Peyer's patch (tissue), 4 donors: ENCODE results near the gene PACS1. TPM values are rescaled to one million over a fixed set of nuclear protein-coding genes. Genes with fewer than 3 reads are reported as not detected.

Experiments
- DNase-seq, 3 donors: peaks; one replicate each; pipeline ENCODE4 v3.0.0-alpha.2; 2017 to 2019
- H3K27ac ChIP-seq, 4 donors: fragments of 200-600 bp; sonication (generic); one replicate each; pipeline ENCODE4 v1.5.1; 2016 to 2019
- H3K27me3 ChIP-seq, 2 donors: fragments of 200-600 bp; sonication (generic); one replicate each; pipeline ENCODE4 v1.5.1; 2019
- H3K36me3 ChIP-seq, 3 donors: fragments of 200-600 bp; sonication (generic); one replicate each; pipeline ENCODE4 v1.5.1; 2016 to 2019
- H3K4me1 ChIP-seq, 4 donors: fragments of 200-600 bp; sonication (generic); one replicate each; pipeline ENCODE4 v1.5.1; 2016 to 2019
- H3K4me3 ChIP-seq, 4 donors: fragments of 200-600 bp; sonication (generic); 1 replicate in 3 of 4; 2 replicates in 1 of 4; pipeline ENCODE4 v1.5.1; 2016 to 2019; ENCODE audit warnings: mild to moderate bottlenecking in 1 of 4
- H3K9me3 ChIP-seq, 4 donors: fragments of 200-600 bp; sonication (generic); one replicate each; pipeline ENCODE4 v1.5.1; 2016 to 2019; ENCODE audit warnings: mild to moderate bottlenecking in 1 of 4
- CTCF ChIP-seq, 6 experiments: fragments of 450-650 bp in 4 of 6; fragments of 200-600 bp in 2 of 6; sonication (generic) in 1 of 6; IDR thresholded peaks; one replicate each; pipeline ENCODE4 v1.5.1; 2017 to 2019; ENCODE audit warnings: antibody characterized with exemption in 6 of 6, mild to moderate bottlenecking in 3 of 6, moderate library complexity in 1 of 6
- POLR2A ChIP-seq, 2 donors: fragments of 450-650 bp; IDR thresholded peaks; one replicate each; pipeline ENCODE4 v1.5.1; 2017; ENCODE audit warnings: antibody characterized with exemption in 2 of 2, mild to moderate bottlenecking in 2 of 2, moderate library complexity in 2 of 2
- total RNA-seq, 4 donors: library from RNA; depleted of rRNA; stranded (reverse); fragments of >200 nt; gene quantifications; one replicate each; pipeline ENCODE4 v1.1.0, GENCODE V29; 2016

The PACS1 gene
- total RNA-seq, 4 donors from 2014 or later: 10.3 to 52.0 (median 22.3) TPM

DNA sequence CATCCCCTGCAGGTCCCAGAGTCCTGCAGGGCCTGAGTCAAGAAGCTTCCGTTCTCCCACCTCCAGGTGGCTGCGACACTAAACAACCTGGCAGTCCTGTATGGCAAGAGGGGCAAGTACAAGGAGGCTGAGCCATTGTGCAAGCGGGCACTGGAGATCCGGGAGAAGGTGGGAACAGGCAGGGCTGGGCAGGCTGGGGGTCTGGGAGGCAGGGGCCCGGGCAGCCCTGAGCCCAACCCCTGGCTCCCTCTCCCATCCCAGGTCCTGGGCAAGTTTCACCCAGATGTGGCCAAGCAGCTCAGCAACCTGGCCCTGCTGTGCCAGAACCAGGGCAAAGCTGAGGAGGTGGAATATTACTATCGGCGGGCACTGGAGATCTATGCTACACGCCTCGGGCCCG lies 193.7 kb downstream of the PACS1 start:
- Histone ChIP-seq H3K4me1 (peaks cover 0 to 18% (median 1%) of the 10 kb centered on the region in 4 donors), H3K27ac (no peak overlapping the region), H3K9me3 (no peaks in the 10 kb centered on the region), H3K4me3 (no peak overlapping the region), H3K36me3 (peaks cover 0 to 28% (median 0%) of the 10 kb centered on the region in 3 donors), H3K27me3 (no peaks in the 10 kb centered on the region)
- DNase-seq: no peak
- TF ChIP-seq CTCF (IDR thresholded peaks at IDR 0.05): no peak
- no peak for TF ChIP-seq POLR2A (IDR thresholded peaks at IDR 0.05)

GRCh38 chr11:66264383-66264782 lies 194.3 kb downstream of the PACS1 start:
- Histone ChIP-seq H3K9me3 (no peaks in the 10 kb centered on the region), H3K36me3 (peaks cover 0 to 28% (median 0%) of the 10 kb centered on the region in 3 donors), H3K27ac (no peak overlapping the region), H3K4me3 (no peak overlapping the region), H3K4me1 (peaks cover 0 to 17% (median 1%) of the 10 kb centered on the region in 4 donors), H3K27me3 (no peaks in the 10 kb centered on the region)
- no peak for DNase-seq
- TF ChIP-seq POLR2A (IDR thresholded peaks at IDR 0.05): no peak
- TF ChIP-seq CTCF (IDR thresholded peaks at IDR 0.05): no peak

DNA sequence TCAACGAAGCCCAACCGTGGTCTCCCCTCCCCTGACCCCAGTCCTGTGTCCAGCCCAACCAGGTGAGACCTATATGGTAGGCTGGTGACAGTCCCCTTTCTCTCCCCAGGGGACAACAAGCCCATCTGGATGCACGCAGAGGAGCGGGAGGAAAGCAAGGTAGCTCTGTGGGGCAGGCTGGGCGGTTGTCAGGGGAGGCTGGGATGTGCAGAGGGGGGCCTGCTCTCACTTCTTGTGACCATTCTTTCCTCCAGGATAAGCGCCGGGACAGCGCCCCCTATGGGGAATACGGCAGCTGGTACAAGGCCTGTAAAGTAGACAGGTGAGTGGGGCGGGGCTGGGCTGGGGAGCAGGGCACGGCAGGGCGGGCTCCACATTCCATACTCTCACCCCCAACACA lies 194.8 kb downstream of the PACS1 start:
- TF ChIP-seq CTCF (IDR thresholded peaks at IDR 0.05): peak in 3 of 6 experiments; percentile 12 to 36 (median 32)
- TF ChIP-seq POLR2A (IDR thresholded peaks at IDR 0.05): no peak
- H3K4me3 ChIP-seq: no peak overlapping the region
- H3K4me1 ChIP-seq: peaks cover 0 to 23% (median 3%) of the 10 kb centered on the region in 4 donors
- no peaks in the 10 kb centered on the region for H3K27me3 ChIP-seq
- H3K27ac ChIP-seq: no peak overlapping the region
- no peaks in the 10 kb centered on the region for H3K9me3 ChIP-seq
- H3K36me3 ChIP-seq: peaks cover 0 to 25% (median 0%) of the 10 kb centered on the region in 3 donors
- no peak for DNase-seq

DNA sequence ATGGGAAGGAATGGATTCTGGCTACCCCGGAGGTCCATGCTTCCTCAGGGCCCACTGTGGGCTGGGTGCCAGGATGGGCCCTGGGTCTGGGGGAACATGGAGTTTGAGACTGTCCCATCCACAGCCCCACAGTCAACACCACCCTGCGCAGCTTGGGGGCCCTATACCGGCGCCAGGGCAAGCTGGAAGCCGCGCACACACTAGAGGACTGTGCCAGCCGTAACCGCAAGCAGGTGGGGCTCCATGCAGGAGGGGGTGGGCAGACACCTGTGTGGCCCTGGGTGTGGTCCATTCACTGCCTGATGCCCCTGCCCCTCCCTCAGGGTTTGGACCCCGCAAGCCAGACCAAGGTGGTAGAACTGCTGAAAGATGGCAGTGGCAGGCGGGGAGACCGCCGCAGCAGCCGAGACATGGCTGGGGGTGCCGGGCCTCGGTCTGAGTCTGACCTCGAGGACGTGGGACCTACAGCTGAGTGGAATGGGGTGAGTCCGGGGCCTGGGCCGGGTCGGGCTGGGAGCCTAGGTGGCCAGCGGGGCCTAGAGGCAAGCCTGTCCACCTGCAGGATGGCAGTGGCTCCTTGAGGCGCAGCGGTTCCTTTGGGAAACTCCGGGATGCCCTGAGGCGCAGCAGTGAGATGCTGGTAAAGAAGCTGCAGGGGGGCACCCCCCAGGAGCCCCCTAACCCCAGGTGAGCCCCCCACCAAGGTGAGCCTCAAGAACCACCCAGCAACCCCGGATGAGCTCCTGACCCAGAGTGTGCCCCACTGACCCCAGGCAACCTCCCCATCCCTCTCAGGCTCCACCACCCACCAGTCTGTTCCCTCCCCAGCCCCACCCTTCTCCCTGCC lies 195.7 kb downstream of the PACS1 start:
- Histone ChIP-seq H3K27me3 (no peaks in the 10 kb centered on the region), H3K4me1 (peaks cover 0 to 31% (median 3%) of the 10 kb centered on the region in 4 donors), H3K9me3 (no peaks in the 10 kb centered on the region), H3K27ac (no peak overlapping the region), H3K4me3 (no peak overlapping the region), H3K36me3 (peaks cover 0 to 23% (median 0%) of the 10 kb centered on the region in 3 donors)
- TF ChIP-seq POLR2A (IDR thresholded peaks at IDR 0.05) (no peak), CTCF (IDR thresholded peaks at IDR 0.05) (no peak)
- DNase-seq: no peak

- peak overlapping the region in 1 of 4 donors; percentile 92 for H3K4me3 ChIP-seq
- H3K4me1 ChIP-seq: peaks cover 0 to 33% (median 3%) of the 10 kb centered on the region in 4 donors
- peak overlapping the region in 3 of 4 donors; percentile 93 to 98 (median 96) for H3K27ac ChIP-seq
- no peak for DNase-seq
- no peaks in the 10 kb centered on the region for H3K27me3 ChIP-seq
- no peaks in the 10 kb centered on the region for H3K9me3 ChIP-seq
- peaks cover 0 to 26% (median 0%) of the 10 kb centered on the region in 3 donors for H3K36me3 ChIP-seq
- TF ChIP-seq POLR2A (IDR thresholded peaks at IDR 0.05) (no peak), CTCF (IDR thresholded peaks at IDR 0.05) (no peak)
Observed at GRCh38 chr11:66266378-66267038, 196.4 kb downstream of the PACS1 start.
